Mucosa of descending colon (tissue), 3 donors: Measurements from ENCODE around the gene EMC9. TPM values are rescaled to one million over a fixed set of nuclear protein-coding genes. Genes with fewer than 3 reads are reported as not detected.

Experiments used
- ATAC-seq: fragments of 200-7000 bp; cut with Tn5 transposase; one replicate; pipeline ENCODE4 v1.9.1; 2020; ENCODE audit warnings: mild to moderate bottlenecking, moderate library complexity
- DNase-seq, 3 donors: peaks; one replicate each; pipeline ENCODE4 v3.0.0-alpha.2; 2020
- H3K36me3 ChIP-seq: fragments of 200-600 bp; one replicate; pipeline ENCODE4 v1.8.0; 2021; ENCODE audit warnings: low read depth, mild to moderate bottlenecking
- H3K4me1 ChIP-seq: fragments of 200-600 bp; one replicate; pipeline ENCODE4 v1.8.0; 2021; ENCODE audit warnings: low read depth, mild to moderate bottlenecking
- H3K4me3 ChIP-seq: fragments of 200-600 bp; one replicate; pipeline ENCODE4 v1.8.0; 2021; ENCODE audit warnings: mild to moderate bottlenecking
- H3K9me3 ChIP-seq: fragments of 200-600 bp; one replicate; pipeline ENCODE4 v1.8.0; 2021; ENCODE audit warnings: mild to moderate bottlenecking
- intact Hi-C, 2 donors: fragments of 100-400 bp; cut with DNase I in 1 of 2; cut with micrococcal nuclease in 1 of 2; formaldehyde crosslinking; loops; one replicate each; pipeline versions ENCODE4 v1.11.0 to v1.11.1; 2022; cut with DNase I, micrococcal nuclease
- total RNA-seq, 3 donors: library from RNA; stranded (reverse); fragmentation: NEBNext Ultra II Directional in 2 of 3; extraction: Animal tissue kit (Norgen Biotek cat#: 25700) in 2 of 3; gene quantifications; one replicate each; pipeline versions ENCODE4 v1.2.1 to v1.2.4, GENCODE V29; 2021 to 2023
- TF ChIP-seq, protein P1 (sequence below): fragments of 200-600 bp; IDR thresholded peaks from one replicate; pipeline ENCODE4 v1.8.0; 2022; ENCODE audit warnings: antibody characterized with exemption, mild to moderate bottlenecking
- donor health status: DM: no; HTN: no; CAD: no; lungs with moderate emphysema.
- donor health status: DM: no; HTN: no; CAD: no.
- donor health status: DM: no; HTN: yes; CAD: no.

Gene EMC9
- total RNA-seq, 3 donors from 2014 or later, result 18.3 to 24.9 (median 20.4) TPM

DNA sequence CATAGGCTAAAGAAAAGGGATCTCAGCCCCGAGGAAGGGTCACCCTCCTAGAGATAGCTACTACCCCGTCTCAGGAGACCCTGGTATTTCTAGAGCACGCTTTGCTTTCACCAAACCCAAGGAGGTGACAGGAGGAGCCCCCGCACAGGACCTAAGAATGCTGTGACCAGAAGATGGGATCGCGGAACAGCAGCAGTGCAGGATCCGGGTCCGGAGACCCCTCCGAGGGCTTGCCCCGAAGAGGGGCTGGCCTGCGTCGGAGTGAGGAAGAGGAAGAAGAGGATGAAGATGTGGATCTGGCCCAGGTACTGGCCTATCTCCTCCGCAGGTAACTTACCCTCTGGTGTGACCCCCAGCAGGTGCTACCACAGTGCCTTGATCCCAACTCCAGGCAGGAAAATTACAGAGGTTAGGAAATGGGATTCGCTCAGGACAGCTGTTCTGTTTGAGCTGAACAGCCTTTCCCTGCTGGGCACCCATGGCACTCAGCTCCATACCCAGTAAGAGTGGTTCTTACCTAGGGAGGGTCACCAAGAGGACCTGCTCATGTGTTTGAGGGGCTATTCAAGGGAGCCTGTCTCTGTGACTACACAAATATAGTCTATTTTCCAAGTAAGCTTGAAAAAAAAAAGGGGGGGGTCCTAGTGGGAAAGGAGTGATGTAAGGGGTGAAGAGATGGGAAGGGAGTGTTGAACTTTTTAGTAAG lies 25.8 kb downstream of the EMC9 start:
- intact Hi-C loops, result no loop called here

DNA sequence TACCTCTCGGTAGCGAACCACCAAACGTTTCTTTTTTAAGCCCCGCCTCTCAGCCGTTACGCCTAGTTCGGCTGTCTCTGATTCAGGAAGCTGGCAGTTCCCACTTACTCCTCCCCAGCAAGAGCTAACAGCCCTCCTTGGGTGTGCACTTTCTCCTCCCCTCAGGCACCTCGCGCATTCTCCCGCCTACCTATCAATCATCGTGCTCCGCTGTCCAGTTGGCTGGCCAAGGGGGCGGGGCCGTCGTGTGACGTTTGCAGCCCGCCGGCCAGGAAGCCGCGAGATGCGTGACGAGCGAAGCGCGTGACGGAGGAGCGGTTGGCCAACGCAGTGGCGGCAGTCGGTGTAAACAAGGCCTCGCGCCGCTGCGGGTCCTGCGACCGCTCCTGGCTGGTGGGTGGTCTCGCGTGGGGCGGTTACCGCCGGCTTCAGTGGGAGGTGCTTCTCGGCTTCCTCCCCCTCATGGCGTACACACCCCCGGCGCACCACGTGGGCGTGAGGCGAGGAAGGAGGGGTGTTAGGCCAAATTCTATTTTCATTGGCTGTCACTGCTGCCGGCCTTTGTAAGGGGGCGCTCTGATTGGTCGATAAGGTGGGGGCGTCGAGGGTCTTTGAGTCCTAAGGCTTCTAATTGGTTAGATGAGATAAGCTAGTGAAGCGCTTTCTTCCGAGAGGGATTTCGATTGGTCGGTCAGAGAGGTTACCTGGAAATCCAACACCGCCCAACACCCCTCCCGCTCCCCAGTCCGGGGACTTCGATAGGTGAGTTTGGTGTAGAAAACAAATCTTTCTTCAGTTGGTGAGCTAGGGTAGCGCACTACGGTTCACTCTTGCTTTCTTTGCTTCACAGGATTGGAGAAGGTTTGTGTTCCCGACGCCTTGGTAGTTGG lies 26.6 kb downstream of the EMC9 start, which contains the start of the genes DCAF11 and NRL:
Gene DCAF11 (plus strand): TSS at position 246 of the 890 bp plus-strand sequence. CDS start 818 bp downstream, outside the sequence.
Gene NRL (minus strand): TSS at position 418 of the 890 bp plus-strand sequence. CDS start 32,101 bp downstream, outside the sequence.
- peak within 1 kb of the TSS; percentile 31 for H3K4me3 ChIP-seq
- ATAC-seq (peak; percentile 89), DNase-seq (peak; percentile 98 to 99 (median 98))
- intact Hi-C loops, result no loop called here
- H3K36me3 ChIP-seq, result peaks cover 8% of the 10 kb centered on the region
- peaks cover 10% of the 10 kb centered on the region for H3K4me1 ChIP-seq
- TF ChIP-seq, protein P1, sequence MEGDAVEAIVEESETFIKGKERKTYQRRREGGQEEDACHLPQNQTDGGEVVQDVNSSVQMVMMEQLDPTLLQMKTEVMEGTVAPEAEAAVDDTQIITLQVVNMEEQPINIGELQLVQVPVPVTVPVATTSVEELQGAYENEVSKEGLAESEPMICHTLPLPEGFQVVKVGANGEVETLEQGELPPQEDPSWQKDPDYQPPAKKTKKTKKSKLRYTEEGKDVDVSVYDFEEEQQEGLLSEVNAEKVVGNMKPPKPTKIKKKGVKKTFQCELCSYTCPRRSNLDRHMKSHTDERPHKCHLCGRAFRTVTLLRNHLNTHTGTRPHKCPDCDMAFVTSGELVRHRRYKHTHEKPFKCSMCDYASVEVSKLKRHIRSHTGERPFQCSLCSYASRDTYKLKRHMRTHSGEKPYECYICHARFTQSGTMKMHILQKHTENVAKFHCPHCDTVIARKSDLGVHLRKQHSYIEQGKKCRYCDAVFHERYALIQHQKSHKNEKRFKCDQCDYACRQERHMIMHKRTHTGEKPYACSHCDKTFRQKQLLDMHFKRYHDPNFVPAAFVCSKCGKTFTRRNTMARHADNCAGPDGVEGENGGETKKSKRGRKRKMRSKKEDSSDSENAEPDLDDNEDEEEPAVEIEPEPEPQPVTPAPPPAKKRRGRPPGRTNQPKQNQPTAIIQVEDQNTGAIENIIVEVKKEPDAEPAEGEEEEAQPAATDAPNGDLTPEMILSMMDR, result no peak
- H3K9me3 ChIP-seq, result no peaks in the 10 kb centered on the region

More for the DNA sequence above, 25.8 kb downstream of the EMC9 start:
- H3K9me3 ChIP-seq, result no peaks in the 10 kb centered on the region
- H3K4me3 ChIP-seq, result peak overlapping the region; percentile 31
- TF ChIP-seq, protein P1, result no peak
- ATAC-seq, result no peak
- peak in 1 of 3 donors; percentile 47 for DNase-seq
- H3K36me3 ChIP-seq, result peaks cover 15% of the 10 kb centered on the region
- H3K4me1 ChIP-seq, result peaks cover 10% of the 10 kb centered on the region

DNA sequence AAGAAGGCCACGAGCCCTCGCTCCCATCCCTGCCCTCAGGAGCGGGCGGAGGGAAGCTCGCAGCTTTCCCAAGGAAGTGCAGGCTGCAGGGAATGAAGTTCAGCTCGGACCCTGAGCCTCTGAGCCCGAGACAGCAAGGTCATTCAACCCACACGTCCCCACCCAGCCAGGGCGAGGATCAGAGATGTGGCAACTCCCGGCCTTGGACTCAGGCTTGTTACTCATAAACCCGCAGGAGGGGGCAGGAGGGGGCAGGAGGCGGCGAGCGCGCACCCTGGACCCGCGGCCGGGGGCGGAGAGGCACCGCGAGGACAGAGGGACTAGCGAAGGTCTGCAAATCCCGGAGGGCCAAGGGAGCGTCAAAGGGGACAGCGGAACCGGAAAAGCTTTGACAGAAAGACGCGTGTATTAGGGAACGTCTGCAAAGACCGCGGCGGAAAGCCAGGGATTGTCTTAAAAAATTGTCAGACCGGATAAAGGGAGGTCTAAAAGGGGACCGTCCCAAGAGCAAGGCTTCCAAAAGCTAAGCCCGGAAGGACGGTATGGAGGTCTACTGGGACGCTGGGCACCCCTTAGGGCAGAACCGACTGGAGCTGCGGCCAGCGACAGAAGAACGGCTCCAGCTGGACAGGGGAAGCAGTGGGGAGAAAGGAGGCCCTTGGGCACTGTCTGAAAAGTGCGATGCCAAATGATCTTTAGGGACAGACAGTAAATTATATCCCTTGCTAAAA lies 27.4 kb downstream of the EMC9 start:
- intact Hi-C loops, result no loop called here
- Histone ChIP-seq H3K4me1 (peaks cover 13% of the 10 kb centered on the region), H3K9me3 (no peaks in the 10 kb centered on the region), H3K36me3 (peaks cover 4% of the 10 kb centered on the region), H3K4me3 (peak overlapping the region; percentile 31)
- TF ChIP-seq, protein P1, result no peak
- ATAC-seq (peak; percentile 64), DNase-seq (peak; percentile 92 to 94 (median 93))

DNA sequence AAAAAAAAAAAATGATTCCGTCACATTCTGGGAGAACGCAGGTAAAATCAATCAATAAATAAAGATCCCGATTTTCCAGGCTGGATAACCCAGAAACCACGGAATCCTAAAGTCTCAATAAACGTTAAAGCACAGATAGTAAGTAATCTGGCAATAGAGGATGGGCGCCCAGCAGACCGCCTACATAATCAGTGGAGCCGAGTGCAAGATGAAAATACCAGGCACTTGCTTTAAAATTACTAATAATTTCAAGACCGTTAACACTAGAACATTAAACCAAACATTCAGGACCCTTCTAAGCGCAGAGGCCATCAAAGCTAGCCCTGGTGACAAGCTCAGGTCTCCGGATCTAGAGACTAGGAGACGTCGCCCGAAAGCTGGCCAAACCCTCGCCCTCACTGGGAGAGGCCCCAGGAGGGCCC lies 28.0 kb downstream of the EMC9 start:
- ATAC-seq, result no peak
- intact Hi-C loops, result no loop called here
- TF ChIP-seq, protein P1, result no peak

DNA sequence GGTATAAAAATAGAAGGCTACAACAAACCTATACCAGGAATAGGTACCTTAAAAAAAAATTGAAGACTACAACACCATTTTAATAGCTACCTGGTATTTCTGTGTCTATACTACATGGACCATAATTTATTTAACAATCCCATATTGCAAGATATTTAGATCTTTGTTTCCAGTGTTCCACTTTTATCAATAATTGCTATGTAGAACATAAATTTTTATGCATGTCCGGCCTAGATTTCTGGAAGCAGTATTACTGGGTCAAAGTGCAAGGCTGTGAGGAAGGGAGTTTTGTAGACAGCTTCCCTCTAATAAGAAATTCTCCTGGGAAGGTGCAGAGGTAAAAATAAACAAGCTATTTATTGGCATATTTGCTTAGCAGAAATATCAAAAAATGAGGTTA lies 30.9 kb downstream of the EMC9 start:
- ATAC-seq (no peak), DNase-seq (no peak)
- Histone ChIP-seq H3K9me3 (no peaks in the 10 kb centered on the region), H3K4me1 (peaks cover 8% of the 10 kb centered on the region), H3K4me3 (no peak overlapping the region), H3K36me3 (peaks cover 4% of the 10 kb centered on the region)
- intact Hi-C loops, result no loop called here
- TF ChIP-seq, protein P1, result no peak

More for the DNA sequence above, 28.0 kb downstream of the EMC9 start:
- peak in 1 of 3 donors; percentile 39 for DNase-seq
- H3K4me3 ChIP-seq, result peak overlapping the region; percentile 31
- H3K36me3 ChIP-seq, result peaks cover 4% of the 10 kb centered on the region
- peaks cover 18% of the 10 kb centered on the region for H3K4me1 ChIP-seq
- H3K9me3 ChIP-seq, result no peaks in the 10 kb centered on the region
